Measurements from ENCODE around the gene INO80B. TPM values are rescaled to one million over a fixed set of nuclear protein-coding genes. Genes with fewer than 3 reads are reported as not detected.

Gene INO80B
- total RNA-seq, 4 donors from 2014 or later: 15.9 to 75.9 (median 36.0) TPM

- Histone ChIP-seq H3K9me3 (no peaks in the 10 kb centered on the region), H3K4me1 (peaks cover 12% of the 10 kb centered on the region), H3K27ac (no peak overlapping the region), H3K4me3 (no peak overlapping the region), H3K36me3 (no peaks in the 10 kb centered on the region), H3K27me3 (no peaks in the 10 kb centered on the region)
- TF ChIP-seq POLR2A (IDR thresholded peaks at IDR 0.05) (no peak), POLR2AphosphoS5 (IDR thresholded peaks at IDR 0.05) (no peak), EP300 (IDR thresholded peaks at IDR 0.05) (no peak)
- TF ChIP-seq, protein P1, sequence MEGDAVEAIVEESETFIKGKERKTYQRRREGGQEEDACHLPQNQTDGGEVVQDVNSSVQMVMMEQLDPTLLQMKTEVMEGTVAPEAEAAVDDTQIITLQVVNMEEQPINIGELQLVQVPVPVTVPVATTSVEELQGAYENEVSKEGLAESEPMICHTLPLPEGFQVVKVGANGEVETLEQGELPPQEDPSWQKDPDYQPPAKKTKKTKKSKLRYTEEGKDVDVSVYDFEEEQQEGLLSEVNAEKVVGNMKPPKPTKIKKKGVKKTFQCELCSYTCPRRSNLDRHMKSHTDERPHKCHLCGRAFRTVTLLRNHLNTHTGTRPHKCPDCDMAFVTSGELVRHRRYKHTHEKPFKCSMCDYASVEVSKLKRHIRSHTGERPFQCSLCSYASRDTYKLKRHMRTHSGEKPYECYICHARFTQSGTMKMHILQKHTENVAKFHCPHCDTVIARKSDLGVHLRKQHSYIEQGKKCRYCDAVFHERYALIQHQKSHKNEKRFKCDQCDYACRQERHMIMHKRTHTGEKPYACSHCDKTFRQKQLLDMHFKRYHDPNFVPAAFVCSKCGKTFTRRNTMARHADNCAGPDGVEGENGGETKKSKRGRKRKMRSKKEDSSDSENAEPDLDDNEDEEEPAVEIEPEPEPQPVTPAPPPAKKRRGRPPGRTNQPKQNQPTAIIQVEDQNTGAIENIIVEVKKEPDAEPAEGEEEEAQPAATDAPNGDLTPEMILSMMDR (IDR thresholded peaks at IDR 0.05): no peak
- 79% methylated on average over 3 of the region's 3 CpGs for WGBS
- no peak for DNase-seq (ENCODE audit: low spot score in 2 of 2)
Measured at GRCh38 chr2:74450570-74451190, 4.2 kb upstream of the INO80B start.

GRCh38 chr2:74457129-74457548, 2.3 kb downstream of the INO80B start:
- peak overlapping the region; percentile 61 for H3K4me3 ChIP-seq
- WGBS: under 1% methylated on average over 16 of the region's 27 CpGs
- no peaks in the 10 kb centered on the region for H3K9me3 ChIP-seq
- TF ChIP-seq EP300 (IDR thresholded peaks at IDR 0.05) (no peak), POLR2A (IDR thresholded peaks at IDR 0.05) (no peak), POLR2AphosphoS5 (IDR thresholded peaks at IDR 0.05) (no peak)
- TF ChIP-seq, protein P1 (IDR thresholded peaks at IDR 0.05): no peak
- H3K36me3 ChIP-seq: peaks cover 11% of the 10 kb centered on the region
- peaks cover 42% of the 10 kb centered on the region for H3K4me1 ChIP-seq
- H3K27ac ChIP-seq: peak overlapping the region; percentile 89
- H3K27me3 ChIP-seq: no peaks in the 10 kb centered on the region
- no peak for DNase-seq (ENCODE audit: low spot score in 2 of 2)

- H3K27me3 ChIP-seq: no peaks in the 10 kb centered on the region
- peaks cover 42% of the 10 kb centered on the region for H3K4me1 ChIP-seq
- peak; percentile 85 for DNase-seq (ENCODE audit: low spot score in 2 of 2)
- peak overlapping the region; percentile 61 for H3K4me3 ChIP-seq
- 0% methylated on average over 24 of the region's 46 CpGs for WGBS
- peaks cover 16% of the 10 kb centered on the region for H3K36me3 ChIP-seq
- peak overlapping the region; percentile 89 for H3K27ac ChIP-seq
- peak in 1 of 3 donors; percentile 52 for TF ChIP-seq POLR2AphosphoS5 (IDR thresholded peaks at IDR 0.05)
- peak in 1 of 2 donors; percentile 23 for TF ChIP-seq POLR2A (IDR thresholded peaks at IDR 0.05)
- no peak for TF ChIP-seq EP300 (IDR thresholded peaks at IDR 0.05)
- TF ChIP-seq, protein P1 (IDR thresholded peaks at IDR 0.05): no peak
- H3K9me3 ChIP-seq: no peaks in the 10 kb centered on the region
Measured at GRCh38 chr2:74457549-74458131, 2.8 kb downstream of the INO80B start.

- Histone ChIP-seq H3K27ac (peak within 1 kb of the TSS; percentile 89), H3K36me3 (peaks cover 22% of the 10 kb centered on the region), H3K9me3 (no peaks in the 10 kb centered on the region), H3K4me1 (peaks cover 42% of the 10 kb centered on the region), H3K4me3 (peak within 1 kb of the TSS; percentile 61), H3K27me3 (no peaks in the 10 kb centered on the region)
- WGBS: 0% methylated on average over 6 of the region's 38 CpGs
- DNase-seq (ENCODE audit: low spot score in 2 of 2): peak; percentile 100
- TF ChIP-seq EP300 (IDR thresholded peaks at IDR 0.05) (no peak), POLR2A (IDR thresholded peaks at IDR 0.05) (peak in 1 of 2 donors; percentile 22), POLR2AphosphoS5 (IDR thresholded peaks at IDR 0.05) (peak in 2 of 3 donors; percentile 26 to 48)
- TF ChIP-seq, protein P1 (IDR thresholded peaks at IDR 0.05): no peak
Measured at GRCh38 chr2:74458132-74458937, 3.4 kb downstream of the INO80B start, which contains the start of gene WBP1. WBP1 (plus strand) TSS chr2:74458438; CDS start chr2:74458603, 165 bp downstream.
